ENCODE results near the gene SLC9A5. TPM values are rescaled to one million over a fixed set of nuclear protein-coding genes. Genes with fewer than 3 reads are reported as not detected.

The SLC9A5 gene
- total and polyA plus RNA-seq, 10 of the 15 experiments (the other 5 are each of a cell fraction or from before 2014, with no cell fraction given), result 0.26 to 5.7 (median 1.5) TPM

DNA sequence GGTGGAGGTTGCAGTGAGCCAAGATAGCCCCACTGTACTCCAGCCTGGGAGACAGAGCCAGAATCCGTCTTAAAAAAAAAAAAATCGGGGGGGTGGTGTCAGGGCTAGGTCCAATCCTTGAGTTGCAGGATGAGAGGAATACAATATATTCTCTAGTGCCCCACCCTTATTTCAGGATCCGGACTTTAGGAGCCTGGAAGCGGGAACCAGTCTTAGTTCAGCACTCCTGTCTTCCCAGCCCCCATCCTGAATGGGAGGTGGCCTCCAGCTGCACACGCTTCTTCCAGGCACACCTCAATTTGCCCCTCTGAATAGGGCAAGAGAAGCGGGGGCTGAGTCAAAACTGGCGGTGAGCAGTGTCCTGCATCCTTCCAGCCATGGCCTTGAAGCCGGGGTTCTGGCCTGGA lies 3.1 kb upstream of the SLC9A5 start:
- CTCF ChIA-PET, result interaction anchor here (0.7 to 4.9 kb wide), 11 partner anchors 15 to 293 kb away, joined by 3 to 29 read pairs (median 3); partner anchors contain the start of genes FBXL8, TMEM208 and TRADD
- BruUV-seq (replicated peaks), result no TSS peak
- Histone ChIP-seq H3K36me3 (ENCODE audit: control insufficient read depth in 2 of 2, insufficient read depth in 2 of 2, low read length in 1 of 2) (no peaks in the 10 kb centered on the region; a peak in 1 of 4 replicates), H3K9ac (ENCODE audit: control insufficient read depth, insufficient read depth, low read length) (peak overlapping the region; percentile 82), H4K20me1 (ENCODE audit: control insufficient read depth, insufficient read depth) (no peaks in the 10 kb centered on the region), H3K9me3 (replicated peaks; ENCODE audit: control insufficient read depth, insufficient read depth, low read length) (no peaks in the 10 kb centered on the region), H3K27ac (ENCODE audit: control insufficient read depth, insufficient read depth) (peak overlapping the region; percentile 98), H2AFZ (ENCODE audit: control insufficient read depth, low read depth, low read length) (peak overlapping the region; percentile 55), H3K4me3 (peak overlapping the region; percentile 97), H3K27me3 (replicated peaks in 1 of 2; ENCODE audit: control insufficient read depth in 2 of 2, insufficient read depth in 2 of 2, low read length in 1 of 2) (no peaks in the 10 kb centered on the region; a peak in 1 of 4 replicates), H3K4me2 (ENCODE audit: control insufficient read depth, insufficient read depth) (peak overlapping the region; percentile 99), H3K79me2 (ENCODE audit: control insufficient read depth, insufficient read depth, low read length) (peaks cover 39% of the 10 kb centered on the region), H3K4me1 (ENCODE audit: control insufficient read depth, insufficient read depth, low read length) (peaks cover 39% of the 10 kb centered on the region)
- FAIRE-seq, result no peak
- SMC1A ChIA-PET (ENCODE audit: uncharacterized antibody, unreplicated experiment), result interaction anchor here (1.1 to 4.1 kb wide), 6 partner anchors 8 to 75 kb away, joined by 3 to 21 read pairs (median 6); partner anchors contain the start of genes E2F4, NOL3 and TMEM208
- in situ Hi-C loops (cut with MboI) (no loop called here), intact Hi-C loops (cut with micrococcal nuclease; ENCODE audit: unreplicated experiment) (loop anchor here (2.0 kb wide), 2 partner anchors 53 to 61 kb away; partner anchors contain the start of gene E2F4)
- POLR2A ChIA-PET, result interaction anchor here (0.7 to 8.0 kb wide), 6 partner anchors 19 to 316 kb away, joined by 3 to 100 read pairs (median 4); partner anchors contain the start of genes FBXL8, TMEM208 and TRADD
- no peak for ATAC-seq
- under 1% methylated on average over 8 of the region's 8 CpGs for WGBS (ENCODE audit: insufficient coverage, insufficient replicate concordance, low lambda C conversion rate, missing lambda C conversion rate)
- 0 out of 2 replicates have a peak, but pooled peaks have one; percentile 3 for TF ChIP-seq NRF1 (conservative IDR thresholded peaks at IDR 0.05; ENCODE audit: low read depth, low read length)
- TF ChIP-seq BHLHE40 (IDR thresholded peaks at IDR 0.05; ENCODE audit: borderline replicate concordance in 1 of 2, low read depth in 2 of 2, low read length in 1 of 2), result peak in 1 of 2 experiments; percentile 72; a peak in 2 of 4 replicates
- TF ChIP-seq SREBF1 (IDR thresholded peaks at IDR 0.05; ENCODE audit: low read length), result no peak
- no peak for TF ChIP-seq STAT1 (conservative IDR thresholded peaks at IDR 0.05)
- TF ChIP-seq RAD51 (IDR thresholded peaks at IDR 0.05), result peak; percentile 78; the same call in 1 of the 2 replicates
- TF ChIP-seq, protein P1, sequence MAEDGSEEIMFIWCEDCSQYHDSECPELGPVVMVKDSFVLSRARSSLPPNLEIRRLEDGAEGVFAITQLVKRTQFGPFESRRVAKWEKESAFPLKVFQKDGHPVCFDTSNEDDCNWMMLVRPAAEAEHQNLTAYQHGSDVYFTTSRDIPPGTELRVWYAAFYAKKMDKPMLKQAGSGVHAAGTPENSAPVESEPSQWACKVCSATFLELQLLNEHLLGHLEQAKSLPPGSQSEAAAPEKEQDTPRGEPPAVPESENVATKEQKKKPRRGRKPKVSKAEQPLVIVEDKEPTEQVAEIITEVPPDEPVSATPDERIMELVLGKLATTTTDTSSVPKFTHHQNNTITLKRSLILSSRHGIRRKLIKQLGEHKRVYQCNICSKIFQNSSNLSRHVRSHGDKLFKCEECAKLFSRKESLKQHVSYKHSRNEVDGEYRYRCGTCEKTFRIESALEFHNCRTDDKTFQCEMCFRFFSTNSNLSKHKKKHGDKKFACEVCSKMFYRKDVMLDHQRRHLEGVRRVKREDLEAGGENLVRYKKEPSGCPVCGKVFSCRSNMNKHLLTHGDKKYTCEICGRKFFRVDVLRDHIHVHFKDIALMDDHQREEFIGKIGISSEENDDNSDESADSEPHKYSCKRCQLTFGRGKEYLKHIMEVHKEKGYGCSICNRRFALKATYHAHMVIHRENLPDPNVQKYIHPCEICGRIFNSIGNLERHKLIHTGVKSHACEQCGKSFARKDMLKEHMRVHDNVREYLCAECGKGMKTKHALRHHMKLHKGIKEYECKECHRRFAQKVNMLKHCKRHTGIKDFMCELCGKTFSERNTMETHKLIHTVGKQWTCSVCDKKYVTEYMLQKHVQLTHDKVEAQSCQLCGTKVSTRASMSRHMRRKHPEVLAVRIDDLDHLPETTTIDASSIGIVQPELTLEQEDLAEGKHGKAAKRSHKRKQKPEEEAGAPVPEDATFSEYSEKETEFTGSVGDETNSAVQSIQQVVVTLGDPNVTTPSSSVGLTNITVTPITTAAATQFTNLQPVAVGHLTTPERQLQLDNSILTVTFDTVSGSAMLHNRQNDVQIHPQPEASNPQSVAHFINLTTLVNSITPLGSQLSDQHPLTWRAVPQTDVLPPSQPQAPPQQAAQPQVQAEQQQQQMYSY (CRISPR knock-in tag; IDR thresholded peaks at IDR 0.05), result no peak
- TF ChIP-seq, protein P2, sequence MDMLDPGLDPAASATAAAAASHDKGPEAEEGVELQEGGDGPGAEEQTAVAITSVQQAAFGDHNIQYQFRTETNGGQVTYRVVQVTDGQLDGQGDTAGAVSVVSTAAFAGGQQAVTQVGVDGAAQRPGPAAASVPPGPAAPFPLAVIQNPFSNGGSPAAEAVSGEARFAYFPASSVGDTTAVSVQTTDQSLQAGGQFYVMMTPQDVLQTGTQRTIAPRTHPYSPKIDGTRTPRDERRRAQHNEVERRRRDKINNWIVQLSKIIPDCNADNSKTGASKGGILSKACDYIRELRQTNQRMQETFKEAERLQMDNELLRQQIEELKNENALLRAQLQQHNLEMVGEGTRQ (IDR thresholded peaks at IDR 0.05; ENCODE audit: borderline replicate concordance, low read depth, low read length), result peak; percentile 57
- RAD21 ChIA-PET (ENCODE audit: unreplicated experiment), result interaction anchor here (0.8 to 4.6 kb wide), 8 partner anchors 9 to 318 kb away, joined by 3 to 35 read pairs (median 4); partner anchors contain the start of genes ATP6V0D1, E2F4 and TMEM208
- DNase-seq (ENCODE audit: low read depth, low spot score), result no peak
